WTC11 (cell line): Measurements from ENCODE around the gene EMC1.
"Not testable (repeated sequence)": the region's sequence is repeated elsewhere in the genome, so short reads cannot be mapped to it uniquely, and the experiment has no call there.

ENCODE experiments used
- CTCF ChIP-seq: fragments of 200-600 bp; IDR thresholded peaks from 2 replicates; pipeline ENCODE4 v1.8.0; 2022; ENCODE audit warnings: antibody characterized with exemption
- ETV6 ChIP-seq: sonication (generic); formaldehyde crosslinking; IDR thresholded peaks from 2 replicates; pipeline ENCODE4 v1.8.1; 2022; ENCODE audit warnings: mild to moderate bottlenecking, missing genetic modification reagents
- FOXP1 ChIP-seq: sonication (generic); formaldehyde crosslinking; IDR thresholded peaks from 2 replicates; pipeline ENCODE4 v1.8.0; 2022; ENCODE audit warnings: missing genetic modification reagents, mild to moderate bottlenecking, moderate library complexity, borderline replicate concordance
- FOXP4 ChIP-seq: sonication (generic); formaldehyde crosslinking; IDR thresholded peaks from 2 replicates; pipeline ENCODE4 v1.8.0; 2022; ENCODE audit warnings: mild to moderate bottlenecking, missing genetic modification reagents
- NR2C2 ChIP-seq: sonication (generic); formaldehyde crosslinking; IDR thresholded peaks from 2 replicates; pipeline ENCODE4 v1.8.0; 2022; ENCODE audit warnings: mild to moderate bottlenecking, missing genetic modification reagents
- SMAD4 ChIP-seq: sonication (generic); formaldehyde crosslinking; IDR thresholded peaks from 2 replicates; pipeline ENCODE4 v1.8.0; 2022; ENCODE audit warnings: mild to moderate bottlenecking, missing genetic modification reagents
- ZNF121 ChIP-seq: sonication (generic); formaldehyde crosslinking; IDR thresholded peaks from 2 replicates; pipeline ENCODE4 v1.8.0; 2023; ENCODE audit warnings: missing genetic modification reagents
- ZNF317 ChIP-seq: sonication (generic); formaldehyde crosslinking; IDR thresholded peaks from 2 replicates; pipeline ENCODE4 v1.8.1; 2023; ENCODE audit warnings: low read depth, mild to moderate bottlenecking, moderate library complexity, missing genetic modification reagents, borderline replicate concordance

- TF ChIP-seq SMAD4 (CRISPR knock-in tag); CTCF; FOXP4 (CRISPR knock-in tag); ZNF121 (CRISPR knock-in tag); ETV6 (CRISPR knock-in tag); FOXP1 (CRISPR knock-in tag); ZNF317; NR2C2: not testable (repeated sequence)
Measured at GRCh38 chr1:19273844-19274531, 22.7 kb upstream of the EMC1 start.
